Measurements from ENCODE around the gene DNAJC11. TPM values are rescaled to one million over a fixed set of nuclear protein-coding genes. Genes with fewer than 3 reads are reported as not detected.

Gene DNAJC11
- total RNA-seq, 1 experiment from 2014 or later: 61.0 TPM

DNA sequence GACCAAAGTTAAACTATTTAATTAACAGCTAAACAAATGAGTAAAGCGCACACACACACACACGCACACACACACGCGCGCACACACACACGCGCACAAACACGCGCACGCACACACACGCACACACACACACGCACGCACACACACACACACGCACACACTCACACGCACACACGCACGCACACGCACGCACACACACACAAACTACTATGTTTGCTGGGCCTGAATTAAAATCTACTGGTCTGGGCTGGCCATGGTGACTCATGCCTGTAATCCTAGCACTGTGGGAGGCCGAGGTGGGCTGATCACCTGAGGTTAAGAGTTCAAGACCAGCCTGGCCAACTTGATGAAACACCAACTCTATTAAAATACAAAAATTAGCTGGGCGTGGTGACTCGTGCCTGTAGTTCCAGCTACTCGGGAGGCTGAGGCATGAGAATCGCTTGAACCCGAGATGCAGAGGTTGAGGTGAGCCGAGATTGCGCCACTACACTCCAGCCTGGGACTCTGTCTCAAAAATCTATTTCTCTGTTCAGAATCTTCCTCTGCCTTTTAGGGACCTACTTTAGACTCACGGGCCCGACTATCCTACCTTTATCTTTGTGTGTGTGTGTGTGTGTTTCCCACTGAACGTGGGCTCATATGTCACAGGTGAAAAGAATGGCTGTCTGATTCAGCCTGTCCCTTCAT lies 37.5 kb upstream of the DNAJC11 start:
- CTCF ChIA-PET: no interaction called here
- BruUV-seq (replicated peaks): no TSS peak
- intact Hi-C loops (cut with micrococcal nuclease; ENCODE audit: unreplicated experiment): no loop called here
- H3K9me3 Mint-ChIP-seq (ENCODE audit: unreplicated experiment): no peaks in the 10 kb centered on the region
- no peaks in the 10 kb centered on the region for H3K36me3 ChIP-seq (ENCODE audit: control insufficient read depth, insufficient read depth, low read length)
- H3K4me1 ChIP-seq: no peaks in the 10 kb centered on the region
- TF ChIP-seq CTCF (IDR thresholded peaks at IDR 0.05; ENCODE audit: insufficient read depth in 1 of 2, low read depth in 1 of 2, low read length in 1 of 2, severe bottlenecking in 1 of 2, unreplicated experiment in 1 of 2): no peak
- POLR2A ChIA-PET: no interaction called here
- H3K9me3 ChIP-seq: no peaks in the 10 kb centered on the region
- H3K4me3 ChIP-seq (ENCODE audit: low read depth, low read length): no peak overlapping the region
- H3K4me3 Mint-ChIP-seq (ENCODE audit: unreplicated experiment): no peak overlapping the region
- H3K27me3 Mint-ChIP-seq (ENCODE audit: insufficient read depth, unreplicated experiment): peaks cover 2% of the 10 kb centered on the region
- H3K4me1 Mint-ChIP-seq (ENCODE audit: low read depth, unreplicated experiment): no peaks in the 10 kb centered on the region
- no peaks in the 10 kb centered on the region for H3K27me3 ChIP-seq (replicated peaks; ENCODE audit: control insufficient read depth, insufficient read depth, low read length)
- DNase-seq: no peak
- H3K27ac Mint-ChIP-seq (ENCODE audit: unreplicated experiment): no peak overlapping the region
- H3K36me3 Mint-ChIP-seq (ENCODE audit: insufficient read depth, unreplicated experiment): no peaks in the 10 kb centered on the region

GRCh38 chr1:6732942-6733341 lies 31.3 kb upstream of the DNAJC11 start:
- TF ChIP-seq CTCF (IDR thresholded peaks at IDR 0.05; ENCODE audit: insufficient read depth in 1 of 2, low read depth in 1 of 2, low read length in 1 of 2, severe bottlenecking in 1 of 2, unreplicated experiment in 1 of 2): no peak
- H3K27ac Mint-ChIP-seq (ENCODE audit: unreplicated experiment): no peak overlapping the region
- no peak overlapping the region for H3K4me3 Mint-ChIP-seq (ENCODE audit: unreplicated experiment)
- no peaks in the 10 kb centered on the region for H3K36me3 Mint-ChIP-seq (ENCODE audit: insufficient read depth, unreplicated experiment)
- no peaks in the 10 kb centered on the region for H3K9me3 Mint-ChIP-seq (ENCODE audit: unreplicated experiment)
- Histone ChIP-seq H3K27me3 (replicated peaks; ENCODE audit: control insufficient read depth, insufficient read depth, low read length) (no peaks in the 10 kb centered on the region), H3K9me3 (no peaks in the 10 kb centered on the region), H3K36me3 (ENCODE audit: control insufficient read depth, insufficient read depth, low read length) (no peaks in the 10 kb centered on the region), H3K4me1 (no peaks in the 10 kb centered on the region), H3K4me3 (ENCODE audit: low read depth, low read length) (no peak overlapping the region)
- POLR2A ChIA-PET: no interaction called here
- no TSS peak for BruUV-seq (replicated peaks)
- CTCF ChIA-PET: no interaction called here
- no peak for DNase-seq
- peaks cover 9% of the 10 kb centered on the region for H3K27me3 Mint-ChIP-seq (ENCODE audit: insufficient read depth, unreplicated experiment)
- intact Hi-C loops (cut with micrococcal nuclease; ENCODE audit: unreplicated experiment): no loop called here
- H3K4me1 Mint-ChIP-seq (ENCODE audit: low read depth, unreplicated experiment): peaks cover 5% of the 10 kb centered on the region

GRCh38 chr1:6731905-6732304 lies 30.3 kb upstream of the DNAJC11 start:
- Mint-ChIP-seq H3K27me3 (ENCODE audit: insufficient read depth, unreplicated experiment) (peaks cover 9% of the 10 kb centered on the region), H3K27ac (ENCODE audit: unreplicated experiment) (no peak overlapping the region), H3K36me3 (ENCODE audit: insufficient read depth, unreplicated experiment) (no peaks in the 10 kb centered on the region), H3K4me1 (ENCODE audit: low read depth, unreplicated experiment) (peaks cover 5% of the 10 kb centered on the region), H3K4me3 (ENCODE audit: unreplicated experiment) (no peak overlapping the region), H3K9me3 (ENCODE audit: unreplicated experiment) (no peaks in the 10 kb centered on the region)
- TF ChIP-seq CTCF (IDR thresholded peaks at IDR 0.05; ENCODE audit: insufficient read depth in 1 of 2, low read depth in 1 of 2, low read length in 1 of 2, severe bottlenecking in 1 of 2, unreplicated experiment in 1 of 2): no peak
- H3K9me3 ChIP-seq: no peaks in the 10 kb centered on the region
- intact Hi-C loops (cut with micrococcal nuclease; ENCODE audit: unreplicated experiment): no loop called here
- CTCF ChIA-PET: no interaction called here
- H3K36me3 ChIP-seq (ENCODE audit: control insufficient read depth, insufficient read depth, low read length): no peaks in the 10 kb centered on the region
- BruUV-seq (replicated peaks): no TSS peak
- no peak overlapping the region for H3K4me3 ChIP-seq (ENCODE audit: low read depth, low read length)
- H3K27me3 ChIP-seq (replicated peaks; ENCODE audit: control insufficient read depth, insufficient read depth, low read length): no peaks in the 10 kb centered on the region
- POLR2A ChIA-PET: no interaction called here
- no peaks in the 10 kb centered on the region for H3K4me1 ChIP-seq
- DNase-seq: no peak
